ENCODE measurements around the gene CCDC150.

GRCh38 chr2:196723571-196723970 lies 84.1 kb downstream of the CCDC150 start:
- no peak for TF ChIP-seq CTCF (conservative IDR thresholded peaks at IDR 0.05; ENCODE audit: low read length)
- TF ChIP-seq EZH2phosphoT487 (IDR thresholded peaks at IDR 0.05; ENCODE audit: borderline replicate concordance, low read depth, low read length), result no peak

All from OCI-LY7 (cell line).